ENCODE measurements around the gene PDGFRB.

The PDGFRB gene

GRCh38 chr5:150190503-150190979 is 34.9 kb upstream of the PDGFRB start:
- POLR2A ChIA-PET: no interaction called here
- Histone ChIP-seq H3K36me3 (ENCODE audit: control insufficient read depth in 2 of 2, insufficient read depth in 1 of 2, low read length in 2 of 2) (no peaks in the 10 kb centered on the region), H3K4me1 (ENCODE audit: control insufficient read depth, insufficient read depth, low read length) (no peaks in the 10 kb centered on the region), H3K9me3 (ENCODE audit: control insufficient read depth, insufficient read depth, low read depth, low read length) (no peaks in the 10 kb centered on the region), H3K4me3 (ENCODE audit: low read depth, low read length) (no peak overlapping the region), H3K27ac (ENCODE audit: extremely low read depth, low read depth, low read length) (no peak overlapping the region)
- TF ChIP-seq ZNF10 (tag by site-specific recombination; IDR thresholded peaks at IDR 0.05): no peak
- CTCF ChIA-PET: interaction anchor here (1.5 kb wide), 1 partner anchor 16 kb away, joined by 4 read pairs; no protein-coding TSS in a partner anchor

GRCh38 chr5:150189728-150190502 is 34.3 kb upstream of the PDGFRB start, which contains the start of gene SLC6A7:
Gene SLC6A7 (plus strand): TSS chr5:150190062. CDS start chr5:150190328, 266 bp downstream.
- H3K4me1 ChIP-seq (ENCODE audit: control insufficient read depth, insufficient read depth, low read length): no peaks in the 10 kb centered on the region
- H3K4me3 ChIP-seq (ENCODE audit: low read depth, low read length): no peak within 1 kb of the TSS
- no peak within 1 kb of the TSS for H3K27ac ChIP-seq (ENCODE audit: extremely low read depth, low read depth, low read length)
- ChIA-PET POLR2A (no interaction called here), CTCF (no interaction called here)
- no peaks in the 10 kb centered on the region for H3K36me3 ChIP-seq (ENCODE audit: control insufficient read depth in 2 of 2, insufficient read depth in 1 of 2, low read length in 2 of 2)
- TF ChIP-seq SCRT2 (tag by site-specific recombination; IDR thresholded peaks at IDR 0.05): no peak
- no peak for TF ChIP-seq HOXA7 (CRISPR knock-in tag; IDR thresholded peaks at IDR 0.05; ENCODE audit: borderline replicate concordance)
- no peak for TF ChIP-seq ZNF561 (tag by site-specific recombination; IDR thresholded peaks at IDR 0.05; ENCODE audit: borderline replicate concordance)
- TF ChIP-seq ZBTB21 (tag by site-specific recombination; IDR thresholded peaks at IDR 0.05): no peak
- no peaks in the 10 kb centered on the region for H3K9me3 ChIP-seq (ENCODE audit: control insufficient read depth, insufficient read depth, low read depth, low read length)

GRCh38 chr5:150189326-150189725 is 33.7 kb upstream of the PDGFRB start:
- CTCF ChIA-PET: interaction anchor here (0.8 kb wide), 1 partner anchor 10 kb away, joined by 3 read pairs; no protein-coding TSS in a partner anchor
- Histone ChIP-seq H3K9me3 (ENCODE audit: control insufficient read depth, insufficient read depth, low read depth, low read length) (no peaks in the 10 kb centered on the region), H3K36me3 (ENCODE audit: control insufficient read depth in 2 of 2, insufficient read depth in 1 of 2, low read length in 2 of 2) (no peaks in the 10 kb centered on the region), H3K4me3 (ENCODE audit: low read depth, low read length) (no peak overlapping the region), H3K4me1 (ENCODE audit: control insufficient read depth, insufficient read depth, low read length) (no peaks in the 10 kb centered on the region), H3K27ac (ENCODE audit: extremely low read depth, low read depth, low read length) (no peak overlapping the region)
- TF ChIP-seq HIC1 (tag by site-specific recombination; IDR thresholded peaks at IDR 0.05): no peak
- no peak for TF ChIP-seq ZNF433 (tag by site-specific recombination; IDR thresholded peaks at IDR 0.05; ENCODE audit: low read depth)
- TF ChIP-seq ZNF664 (tag by site-specific recombination; IDR thresholded peaks at IDR 0.05): 0 out of 2 replicates have a peak, but pooled peaks have one; percentile 35
- POLR2A ChIA-PET: no interaction called here

- POLR2A ChIA-PET: no interaction called here
- no peaks in the 10 kb centered on the region for H3K9me3 ChIP-seq (ENCODE audit: control insufficient read depth, insufficient read depth, low read depth, low read length)
- no peak overlapping the region for H3K27ac ChIP-seq (ENCODE audit: extremely low read depth, low read depth, low read length)
- TF ChIP-seq SCRT2 (tag by site-specific recombination; IDR thresholded peaks at IDR 0.05): peak; percentile 84
- TF ChIP-seq ZNF112 (tag by site-specific recombination; IDR thresholded peaks at IDR 0.05): no peak
- H3K36me3 ChIP-seq (ENCODE audit: control insufficient read depth in 2 of 2, insufficient read depth in 1 of 2, low read length in 2 of 2): no peaks in the 10 kb centered on the region
- H3K4me3 ChIP-seq (ENCODE audit: low read depth, low read length): no peak overlapping the region
- CTCF ChIA-PET: interaction anchor here (0.8 kb wide), 1 partner anchor 9 kb away, joined by 3 read pairs; no protein-coding TSS in a partner anchor
- H3K4me1 ChIP-seq (ENCODE audit: control insufficient read depth, insufficient read depth, low read length): no peaks in the 10 kb centered on the region
Measured at GRCh38 chr5:150188146-150188842, 32.6 kb upstream of the PDGFRB start.

GRCh38 chr5:150186897-150187296 is 31.3 kb upstream of the PDGFRB start:
- H3K4me3 ChIP-seq (ENCODE audit: low read depth, low read length): no peak overlapping the region
- no peak overlapping the region for H3K27ac ChIP-seq (ENCODE audit: extremely low read depth, low read depth, low read length)
- no peaks in the 10 kb centered on the region for H3K36me3 ChIP-seq (ENCODE audit: control insufficient read depth in 2 of 2, insufficient read depth in 1 of 2, low read length in 2 of 2)
- ChIA-PET POLR2A (no interaction called here), CTCF (interaction anchor here (0.7 kb wide), 3 partner anchors 13 to 327 kb away, joined by 3 to 4 read pairs (median 3); no protein-coding TSS in a partner anchor)
- TF ChIP-seq ZNF600 (tag by site-specific recombination; IDR thresholded peaks at IDR 0.05): 0 out of 2 replicates have a peak, but pooled peaks have one; percentile 37
- no peak for TF ChIP-seq ZNF248 (tag by site-specific recombination; IDR thresholded peaks at IDR 0.05)
- H3K4me1 ChIP-seq (ENCODE audit: control insufficient read depth, insufficient read depth, low read length): no peaks in the 10 kb centered on the region
- H3K9me3 ChIP-seq (ENCODE audit: control insufficient read depth, insufficient read depth, low read depth, low read length): no peaks in the 10 kb centered on the region

Data from HEK293 (cell line).